K562 (cell line): ENCODE data around the gene MPLKIP. TPM values are rescaled to one million over a fixed set of nuclear protein-coding genes. Genes with fewer than 3 reads are reported as not detected.
A peak's percentile ranks its signal among the peaks of the same experiment; 100 is the strongest.

Experiments
- CGGBP1 ChIP-seq: fragments of 250-450 bp; sonication (Bioruptor Pico); IDR thresholded peaks from 2 replicates; pipeline ENCODE4 v1.9.0; 2021; ENCODE audit warnings: mild to moderate bottlenecking
- DIDO1 ChIP-seq: fragments of 450-650 bp; IDR thresholded peaks from 2 replicates; pipeline ENCODE4 v1.6.1; 2016; ENCODE audit warnings: low read depth, missing biosample characterization, missing genetic modification characterization
- GABPA ChIP-seq: fragments of 200-800 bp; sonication (Bioruptor generic); conservative IDR thresholded peaks from 2 replicates; pipeline ENCODE4 v1.6.1; 2016; ENCODE audit warnings: low read depth, missing genetic modification characterization, missing compliant biosample characterization
- GTF2B ChIP-seq: IDR thresholded peaks from 2 replicates; pipeline ENCODE4 v1.6.1; 2011; ENCODE audit not compliant: insufficient read length; ENCODE audit errors: extremely low read depth
- HDAC1 ChIP-seq, 2 experiments: fragments of 450-650 bp; IDR thresholded peaks; 2 replicates each; pipeline ENCODE4 v1.6.1; 2016 to 2017; ENCODE audit warnings: inconsistent platforms in 1 of 2, mild to moderate bottlenecking in 1 of 2, moderate library complexity in 1 of 2
- MNT ChIP-seq, 2 experiments: fragments of 450-650 bp; conservative IDR thresholded peaks; 2 replicates each; pipeline ENCODE4 v1.6.1; 2017; ENCODE audit warnings: mild to moderate bottlenecking in 2 of 2, moderate library complexity in 2 of 2
- PRDM10 ChIP-seq: fragments of 450-650 bp; IDR thresholded peaks from 2 replicates; pipeline ENCODE4 v1.6.1; 2018; ENCODE audit not compliant: partially characterized antibody
- RFX7 ChIP-seq: fragments of 250-450 bp; sonication (Bioruptor Pico); IDR thresholded peaks from 2 replicates; pipeline ENCODE4 v1.5.1; 2021; ENCODE audit warnings: mild to moderate bottlenecking
- SIN3B ChIP-seq: fragments of 450-650 bp; IDR thresholded peaks from 2 replicates; pipeline ENCODE4 v1.6.1; 2017; ENCODE audit warnings: low read depth, mild to moderate bottlenecking, moderate library complexity
- THRAP3 ChIP-seq: fragments of 450-650 bp; IDR thresholded peaks from 2 replicates; pipeline ENCODE4 v1.6.1; 2016; ENCODE audit warnings: mild to moderate bottlenecking, inconsistent platforms, borderline replicate concordance
- VEZF1 ChIP-seq: fragments of 200-800 bp; sonication (Bioruptor generic); IDR thresholded peaks from 2 replicates; pipeline ENCODE4 v1.6.1; 2017; ENCODE audit warnings: missing genetic modification characterization, missing compliant biosample characterization
- ZNF431 ChIP-seq: sonication (generic); formaldehyde crosslinking; IDR thresholded peaks from 2 replicates; pipeline ENCODE4 v1.8.0; 2022; ENCODE audit warnings: mild to moderate bottlenecking, missing genetic modification reagents
- ZNF592 ChIP-seq: fragments of 450-650 bp; IDR thresholded peaks from 2 replicates; pipeline ENCODE4 v1.6.1; 2017; ENCODE audit warnings: antibody characterized with exemption, mild to moderate bottlenecking
- polyA plus RNA-seq, 8 experiments: library from polyadenylated mRNA; depleted of rRNA in 4 of 8; stranded (reverse) in 5 of 8; unstranded in 3 of 8; fragments of >200 nt; fragmentation: Nextera tagmentation in 2 of 8; fragmentation: Illumina TruSeq in 1 of 8; extraction: Ambion mirVana in 2 of 8; extraction: Trizol in 1 of 8; gene quantifications; 2 replicates each; pipeline versions ENCODE4 v1.2.1 to v1.2.3, GENCODE V29; 2011 to 2014; ENCODE audit warnings: inconsistent platforms in 1 of 8, missing spikeins in 1 of 8
- total RNA-seq, 7 experiments: library from RNA; depleted of rRNA in 6 of 7; stranded (reverse); fragments of >200 nt in 6 of 7; fragmentation: Illumina TruSeq in 2 of 7; extraction: Trizol in 2 of 7; gene quantifications; 2 replicates each; pipeline versions ENCODE4 v1.2.1 to v1.2.3, GENCODE V29; 2011 to 2021; ENCODE audit warnings: low replicate concordance in 1 of 7

Gene MPLKIP
- total and polyA plus RNA-seq, 9 of the 15 experiments (the other 6 are each of a cell fraction or from before 2014, with no cell fraction given): 5.6 to 127 (median 44.2) TPM

- peak; percentile 64 to 78; a peak in 3 of 4 replicates for TF ChIP-seq MNT (conservative IDR thresholded peaks at IDR 0.05)
- no peak for TF ChIP-seq RFX7 (CRISPR knock-in tag)
- TF ChIP-seq VEZF1 (CRISPR knock-in tag): peak; percentile 83
- peak in 1 of 2 experiments; percentile 74; a peak in 2 of 4 replicates for TF ChIP-seq HDAC1 (IDR thresholded peaks at IDR 0.05)
- peak; percentile 93 for TF ChIP-seq SIN3B
- TF ChIP-seq ZNF592: peak; percentile 78
- peak; percentile 28 for TF ChIP-seq GTF2B
- peak; percentile 87 for TF ChIP-seq CGGBP1 (CRISPR knock-in tag)
- TF ChIP-seq THRAP3: no peak
- TF ChIP-seq PRDM10: peak; percentile 58
- TF ChIP-seq GABPA (tag): peak; percentile 98
- TF ChIP-seq ZNF431 (CRISPR knock-in tag): peak; percentile 70; the same call in 1 of the 2 replicates
- peak; percentile 95 for TF ChIP-seq DIDO1 (tag)
Measured at GRCh38 chr7:40134428-40135316, at the start of gene MPLKIP, which contains the start of gene SUGCT (continued).
